Adrenal gland (tissue), 5 donors: ENCODE measurements around the gene CERS3.

Experiments used
- POLR2A ChIP-seq, 2 donors: fragments of 450-650 bp; IDR thresholded peaks; one replicate each; pipeline ENCODE4 v1.6.1; 2017; ENCODE audit warnings: antibody characterized with exemption in 2 of 2, mild to moderate bottlenecking in 2 of 2, moderate library complexity in 1 of 2
- TF ChIP-seq, protein P1 (sequence below), 6 experiments: fragments of 450-650 bp in 4 of 6; fragments of 200-600 bp in 2 of 6; sonication (generic) in 1 of 6; IDR thresholded peaks; 1 replicate in 5 of 6; 2 replicates in 1 of 6; pipeline versions ENCODE4 v1.5.1 to v1.8.0; 2016 to 2021; ENCODE audit warnings: antibody characterized with exemption in 6 of 6, mild to moderate bottlenecking in 2 of 6, moderate library complexity in 1 of 6
- donor health status: DM: no; HTN: no; CAD: no.

DNA sequence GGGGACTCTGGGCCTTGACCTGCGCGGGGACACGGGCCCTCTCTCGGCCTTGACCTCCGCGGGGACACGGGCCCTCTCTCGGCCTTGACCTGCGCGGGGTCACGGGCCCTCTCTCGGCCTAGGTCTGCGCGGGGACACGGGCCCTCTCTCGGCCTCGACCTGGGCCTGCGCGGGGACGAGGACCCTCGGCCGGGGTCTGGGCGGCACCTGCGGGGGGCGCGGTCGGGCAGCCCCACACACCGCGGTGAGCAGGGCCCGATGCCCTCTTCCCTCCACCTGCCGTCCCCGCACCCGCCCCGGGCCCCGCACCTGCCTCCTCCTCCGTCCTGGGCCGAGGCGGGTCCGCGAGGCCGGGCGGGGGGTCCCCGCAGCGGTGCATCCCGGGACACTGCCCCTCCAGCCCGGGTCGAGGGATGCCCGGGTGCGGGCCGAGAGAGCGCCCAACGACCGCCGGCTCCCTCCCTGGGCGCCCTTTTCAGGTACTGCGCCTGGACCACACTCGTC, 15.6 kb upstream of the CERS3 start:
- TF ChIP-seq, protein P1, sequence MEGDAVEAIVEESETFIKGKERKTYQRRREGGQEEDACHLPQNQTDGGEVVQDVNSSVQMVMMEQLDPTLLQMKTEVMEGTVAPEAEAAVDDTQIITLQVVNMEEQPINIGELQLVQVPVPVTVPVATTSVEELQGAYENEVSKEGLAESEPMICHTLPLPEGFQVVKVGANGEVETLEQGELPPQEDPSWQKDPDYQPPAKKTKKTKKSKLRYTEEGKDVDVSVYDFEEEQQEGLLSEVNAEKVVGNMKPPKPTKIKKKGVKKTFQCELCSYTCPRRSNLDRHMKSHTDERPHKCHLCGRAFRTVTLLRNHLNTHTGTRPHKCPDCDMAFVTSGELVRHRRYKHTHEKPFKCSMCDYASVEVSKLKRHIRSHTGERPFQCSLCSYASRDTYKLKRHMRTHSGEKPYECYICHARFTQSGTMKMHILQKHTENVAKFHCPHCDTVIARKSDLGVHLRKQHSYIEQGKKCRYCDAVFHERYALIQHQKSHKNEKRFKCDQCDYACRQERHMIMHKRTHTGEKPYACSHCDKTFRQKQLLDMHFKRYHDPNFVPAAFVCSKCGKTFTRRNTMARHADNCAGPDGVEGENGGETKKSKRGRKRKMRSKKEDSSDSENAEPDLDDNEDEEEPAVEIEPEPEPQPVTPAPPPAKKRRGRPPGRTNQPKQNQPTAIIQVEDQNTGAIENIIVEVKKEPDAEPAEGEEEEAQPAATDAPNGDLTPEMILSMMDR (IDR thresholded peaks at IDR 0.05) = no peak
- TF ChIP-seq POLR2A (IDR thresholded peaks at IDR 0.05) = no peak
